Liver (tissue), 3 donors: ENCODE measurements around the gene IGF2BP3.

ENCODE experiments used
- CTCF ChIP-seq: fragments of 150-350 bp; IDR thresholded peaks from 2 replicates; pipeline ENCODE4 v1.5.1; 2017; ENCODE audit warnings: improper control_type of control experiment, low read depth, low read length; ENCODE audit not compliant: missing input control
- FOXA1 ChIP-seq: IDR thresholded peaks from 2 replicates; pipeline ENCODE4 v1.6.1; 2016; ENCODE audit warnings: antibody characterized with exemption
- JUND ChIP-seq, 2 donors: IDR thresholded peaks; 2 replicates each; pipeline ENCODE4 v1.6.1; 2016; ENCODE audit warnings: antibody characterized with exemption in 2 of 2
- REST ChIP-seq: IDR thresholded peaks from 2 replicates; pipeline ENCODE4 v1.6.1; 2016; ENCODE audit warnings: antibody characterized with exemption, mild to moderate bottlenecking
- SP1 ChIP-seq: IDR thresholded peaks from 2 replicates; pipeline ENCODE4 v1.6.1; 2018; ENCODE audit warnings: antibody characterized with exemption, mild to moderate bottlenecking
- TF ChIP-seq, protein P1 (sequence below): IDR thresholded peaks from 2 replicates; pipeline ENCODE4 v1.6.1; 2016; ENCODE audit warnings: antibody characterized with exemption
- donor health status: healthy.
- donor health status: healthy.

DNA sequence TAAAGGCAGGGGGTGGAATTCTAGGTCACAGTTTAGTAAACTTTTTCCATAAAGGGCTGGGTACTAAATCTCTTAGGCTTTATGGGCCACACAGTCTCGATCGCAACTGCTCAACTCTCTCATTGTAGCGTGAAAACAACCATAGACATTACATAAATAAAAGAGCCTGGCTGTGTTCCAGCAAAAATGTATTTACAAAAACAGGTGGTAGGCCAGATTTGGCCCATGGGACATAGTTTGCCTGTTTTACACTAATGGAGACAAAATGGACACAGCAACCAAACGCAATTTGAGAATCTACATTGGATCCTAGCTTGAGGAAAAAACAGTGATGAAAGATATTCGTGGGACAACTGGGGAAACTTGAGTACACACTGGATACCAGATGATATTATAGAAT is 194.4 kb downstream of the IGF2BP3 start:
- TF ChIP-seq REST (no peak), CTCF (no peak), FOXA1 (no peak), SP1 (no peak), JUND (IDR thresholded peaks at IDR 0.05) (no peak)
- TF ChIP-seq, protein P1, sequence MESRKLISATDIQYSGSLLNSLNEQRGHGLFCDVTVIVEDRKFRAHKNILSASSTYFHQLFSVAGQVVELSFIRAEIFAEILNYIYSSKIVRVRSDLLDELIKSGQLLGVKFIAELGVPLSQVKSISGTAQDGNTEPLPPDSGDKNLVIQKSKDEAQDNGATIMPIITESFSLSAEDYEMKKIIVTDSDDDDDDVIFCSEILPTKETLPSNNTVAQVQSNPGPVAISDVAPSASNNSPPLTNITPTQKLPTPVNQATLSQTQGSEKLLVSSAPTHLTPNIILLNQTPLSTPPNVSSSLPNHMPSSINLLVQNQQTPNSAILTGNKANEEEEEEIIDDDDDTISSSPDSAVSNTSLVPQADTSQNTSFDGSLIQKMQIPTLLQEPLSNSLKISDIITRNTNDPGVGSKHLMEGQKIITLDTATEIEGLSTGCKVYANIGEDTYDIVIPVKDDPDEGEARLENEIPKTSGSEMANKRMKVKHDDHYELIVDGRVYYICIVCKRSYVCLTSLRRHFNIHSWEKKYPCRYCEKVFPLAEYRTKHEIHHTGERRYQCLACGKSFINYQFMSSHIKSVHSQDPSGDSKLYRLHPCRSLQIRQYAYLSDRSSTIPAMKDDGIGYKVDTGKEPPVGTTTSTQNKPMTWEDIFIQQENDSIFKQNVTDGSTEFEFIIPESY, result no peak
